Parathyroid adenoma (tissue), 2 donors: ENCODE measurements around the gene OR6X1.

ENCODE experiments used
- H2AFZ ChIP-seq: fragments of 300-600 bp; sonication (generic); one replicate; pipeline ENCODE4 v1.7.0; 2017; ENCODE audit warnings: antibody characterized with exemption, mild to moderate bottlenecking
- H3K27ac ChIP-seq: fragments of 300-600 bp; sonication (generic); one replicate; pipeline ENCODE4 v1.7.0; 2017
- H3K27me3 ChIP-seq: fragments of 300-600 bp; sonication (generic); one replicate; pipeline ENCODE4 v1.7.0; 2017; ENCODE audit warnings: low read length; ENCODE audit not compliant: control insufficient read depth, insufficient read depth
- H3K36me3 ChIP-seq: fragments of 300-600 bp; sonication (generic); one replicate; pipeline ENCODE4 v1.7.0; 2017; ENCODE audit warnings: low read length; ENCODE audit not compliant: control insufficient read depth, insufficient read depth
- H3K4me1 ChIP-seq: fragments of 300-600 bp; sonication (generic); one replicate; pipeline ENCODE4 v1.7.0; 2017; ENCODE audit warnings: control low read depth
- H3K4me2 ChIP-seq: fragments of 300-600 bp; sonication (generic); one replicate; pipeline ENCODE4 v1.7.0; 2017; ENCODE audit warnings: low read length
- H3K4me3 ChIP-seq: fragments of 300-600 bp; sonication (generic); one replicate; pipeline ENCODE4 v1.7.0; 2017; ENCODE audit warnings: low read depth, low read length
- H3K79me2 ChIP-seq: fragments of 300-600 bp; sonication (generic); one replicate; pipeline ENCODE4 v1.7.0; 2017; ENCODE audit warnings: control low read depth
- H3K9ac ChIP-seq: fragments of 300-600 bp; sonication (generic); one replicate; pipeline ENCODE4 v1.7.0; 2017; ENCODE audit warnings: mild to moderate bottlenecking
- H3K9me3 ChIP-seq: fragments of 300-600 bp; sonication (generic); one replicate; pipeline ENCODE4 v1.7.0; 2017; ENCODE audit warnings: low read length; ENCODE audit not compliant: control insufficient read depth
- CTCF ChIP-seq: fragments of 300-600 bp; sonication (generic); IDR thresholded peaks from one replicate; pipeline ENCODE4 v1.7.0; 2017; ENCODE audit warnings: antibody characterized with exemption, mild to moderate bottlenecking
- donor health status: primary hyperparathyroidism.

OR6X1 gene

DNA sequence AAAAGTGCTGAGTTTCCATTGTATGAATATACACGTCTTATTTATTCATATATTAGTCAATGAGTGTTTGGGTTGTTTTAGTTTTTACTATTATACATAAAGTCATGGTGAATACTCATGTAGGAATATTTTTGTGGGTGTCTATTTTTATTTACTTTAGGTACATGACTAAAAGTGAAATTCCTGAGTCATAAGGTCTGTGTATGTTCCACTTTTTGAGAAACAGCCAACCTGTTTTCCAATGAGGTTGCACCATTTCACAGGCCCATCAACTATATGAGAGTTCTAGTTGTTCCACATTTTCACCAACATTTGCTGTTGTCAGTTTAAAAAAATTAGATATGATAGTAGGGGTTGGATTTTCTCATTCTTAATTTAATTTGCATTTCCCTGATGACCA lies 6.6 kb upstream of the OR6X1 start:
- Histone ChIP-seq H3K9me3 (no peaks in the 10 kb centered on the region), H3K4me2 (no peak overlapping the region), H3K4me1 (no peaks in the 10 kb centered on the region), H3K27ac (no peak overlapping the region), H3K4me3 (no peak overlapping the region), H3K36me3 (no peaks in the 10 kb centered on the region), H2AFZ (no peak overlapping the region), H3K9ac (no peak overlapping the region), H3K79me2 (no peaks in the 10 kb centered on the region), H3K27me3 (no peaks in the 10 kb centered on the region)
- TF ChIP-seq CTCF: no peak

DNA sequence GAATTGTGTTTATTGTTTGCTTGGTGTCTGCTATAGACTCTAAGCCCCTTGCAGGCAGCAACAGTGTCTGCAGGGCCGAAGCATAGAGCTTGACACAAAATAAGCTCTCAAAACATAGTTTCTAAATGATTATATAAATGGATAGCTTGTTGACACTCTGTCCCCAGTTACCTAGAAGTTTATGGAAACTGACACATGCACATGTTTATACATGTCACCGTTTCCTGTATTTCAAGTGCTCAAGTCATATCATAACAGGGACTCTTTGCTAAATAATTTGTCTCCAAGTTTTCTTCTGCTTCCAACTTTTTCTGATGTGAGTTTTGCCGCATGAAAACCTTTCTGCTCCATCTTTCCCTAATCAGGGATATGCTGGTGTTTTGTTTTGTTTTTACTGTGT lies 3.7 kb upstream of the OR6X1 start:
- Histone ChIP-seq H3K9ac (no peak overlapping the region), H3K4me2 (no peak overlapping the region), H3K36me3 (no peaks in the 10 kb centered on the region), H3K79me2 (no peaks in the 10 kb centered on the region), H3K4me1 (no peaks in the 10 kb centered on the region), H3K9me3 (no peaks in the 10 kb centered on the region), H3K4me3 (no peak overlapping the region), H3K27ac (no peak overlapping the region), H3K27me3 (no peaks in the 10 kb centered on the region), H2AFZ (no peak overlapping the region)
- no peak for TF ChIP-seq CTCF

DNA sequence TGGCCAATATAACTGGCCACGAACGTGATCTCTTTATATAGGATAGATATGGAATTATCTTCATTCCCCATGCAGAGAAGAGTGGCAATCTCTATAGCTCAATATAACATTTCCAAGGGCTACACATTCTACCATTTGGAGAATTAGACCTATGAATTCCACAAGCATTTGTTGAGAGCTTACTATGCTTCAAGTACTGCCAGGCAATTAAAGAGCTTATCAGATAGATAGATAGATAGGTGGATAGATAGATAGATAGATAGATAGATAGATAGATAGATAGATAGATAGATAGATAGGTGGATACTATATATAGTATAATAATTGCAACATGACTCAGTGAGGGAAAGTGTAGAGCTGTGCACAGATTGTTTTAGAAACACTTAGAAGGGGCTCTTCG lies 1.5 kb upstream of the OR6X1 start:
- Histone ChIP-seq H3K4me3 (no peak overlapping the region), H2AFZ (no peak overlapping the region), H3K36me3 (no peaks in the 10 kb centered on the region), H3K4me2 (no peak overlapping the region), H3K9ac (no peak overlapping the region), H3K27ac (no peak overlapping the region), H3K27me3 (no peaks in the 10 kb centered on the region), H3K9me3 (no peaks in the 10 kb centered on the region), H3K79me2 (no peaks in the 10 kb centered on the region), H3K4me1 (no peaks in the 10 kb centered on the region)
- TF ChIP-seq CTCF: no peak

DNA sequence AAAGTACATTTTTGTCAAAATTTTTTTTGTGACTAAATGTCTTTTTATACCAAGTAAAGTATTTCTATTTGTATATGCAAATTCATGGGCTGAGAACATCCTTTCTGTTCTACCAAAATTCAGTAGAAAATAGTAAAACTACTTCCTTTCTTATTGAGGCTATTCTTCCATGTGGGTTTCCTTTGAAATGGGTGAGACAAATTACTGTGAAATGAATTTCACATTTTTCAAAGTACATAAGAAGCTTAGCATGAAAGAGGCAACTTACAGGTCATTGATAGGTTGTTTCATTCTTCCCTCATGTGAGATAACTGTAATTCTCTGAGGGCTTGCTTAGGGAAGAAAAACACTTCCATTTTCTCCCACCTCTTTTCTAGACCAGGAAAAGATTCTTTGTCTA lies 1.0 kb upstream of the OR6X1 start:
- Histone ChIP-seq H3K36me3 (no peaks in the 10 kb centered on the region), H3K4me2 (no peak overlapping the region), H3K27ac (no peak overlapping the region), H3K4me3 (no peak overlapping the region), H3K79me2 (no peaks in the 10 kb centered on the region), H2AFZ (no peak overlapping the region), H3K9ac (no peak overlapping the region), H3K9me3 (no peaks in the 10 kb centered on the region), H3K4me1 (no peaks in the 10 kb centered on the region), H3K27me3 (no peaks in the 10 kb centered on the region)
- TF ChIP-seq CTCF: no peak

- Histone ChIP-seq H3K9me3 (no peaks in the 10 kb centered on the region), H2AFZ (no peak overlapping the region), H3K27ac (no peak overlapping the region), H3K4me2 (no peak overlapping the region), H3K36me3 (no peaks in the 10 kb centered on the region), H3K27me3 (no peaks in the 10 kb centered on the region), H3K79me2 (no peaks in the 10 kb centered on the region), H3K4me3 (no peak overlapping the region), H3K9ac (no peak overlapping the region), H3K4me1 (no peaks in the 10 kb centered on the region)
- no peak for TF ChIP-seq CTCF
Observed at GRCh38 chr11:123753110-123753509, 1.2 kb downstream of the OR6X1 start.
